Ascending aorta (tissue), 2 donors: ENCODE measurements around the gene VPREB3. TPM values are rescaled to one million over a fixed set of nuclear protein-coding genes. Genes with fewer than 3 reads are reported as not detected.

Experiments used
- DNase-seq, 2 donors: peaks; one replicate each; pipeline ENCODE4 v3.0.0-alpha.2; 2019; ENCODE audit warnings: low spot score in 2 of 2
- H3K27ac ChIP-seq, 2 donors: fragments of 200-600 bp; sonication (generic); one replicate each; pipeline ENCODE4 v1.5.1; 2016 to 2017; ENCODE audit warnings: mild to moderate bottlenecking in 1 of 2
- H3K27me3 ChIP-seq: fragments of 200-600 bp; sonication (generic); one replicate; pipeline ENCODE4 v1.5.1; 2017
- H3K36me3 ChIP-seq, 2 donors: fragments of 200-600 bp; sonication (generic); one replicate each; pipeline ENCODE4 v1.5.1; 2016
- H3K4me1 ChIP-seq, 2 donors: fragments of 200-600 bp; sonication (generic); one replicate each; pipeline ENCODE4 v1.5.1; 2016 to 2017; ENCODE audit warnings: mild to moderate bottlenecking in 1 of 2
- H3K4me3 ChIP-seq, 2 donors: fragments of 200-600 bp; sonication (generic); one replicate each; pipeline ENCODE4 v1.5.1; 2016 to 2017; ENCODE audit warnings: mild to moderate bottlenecking in 1 of 2
- H3K9me3 ChIP-seq, 2 donors: fragments of 200-600 bp; sonication (generic); one replicate each; pipeline ENCODE4 v1.5.1; 2016
- intact Hi-C: fragments of 100-400 bp; cut with DNase I; formaldehyde crosslinking; loops from one replicate; pipeline ENCODE4 v1.15.1; 2023
- total RNA-seq: library from RNA; depleted of rRNA; stranded (reverse); fragments of >200 nt; gene quantifications from one replicate; pipeline ENCODE4 v1.1.0, GENCODE V29; 2016
- TF ChIP-seq, protein P1 (sequence below), 3 experiments: fragments of 200-600 bp in 2 of 3; fragments of 450-650 bp in 1 of 3; sonication (generic) in 2 of 3; IDR thresholded peaks; one replicate each; pipeline ENCODE4 v1.5.1; 2016 to 2019; ENCODE audit warnings: antibody characterized with exemption in 3 of 3, mild to moderate bottlenecking in 1 of 3, moderate library complexity in 1 of 3

Gene VPREB3
- total RNA-seq, 1 donor from 2014 or later, result not detected

DNA sequence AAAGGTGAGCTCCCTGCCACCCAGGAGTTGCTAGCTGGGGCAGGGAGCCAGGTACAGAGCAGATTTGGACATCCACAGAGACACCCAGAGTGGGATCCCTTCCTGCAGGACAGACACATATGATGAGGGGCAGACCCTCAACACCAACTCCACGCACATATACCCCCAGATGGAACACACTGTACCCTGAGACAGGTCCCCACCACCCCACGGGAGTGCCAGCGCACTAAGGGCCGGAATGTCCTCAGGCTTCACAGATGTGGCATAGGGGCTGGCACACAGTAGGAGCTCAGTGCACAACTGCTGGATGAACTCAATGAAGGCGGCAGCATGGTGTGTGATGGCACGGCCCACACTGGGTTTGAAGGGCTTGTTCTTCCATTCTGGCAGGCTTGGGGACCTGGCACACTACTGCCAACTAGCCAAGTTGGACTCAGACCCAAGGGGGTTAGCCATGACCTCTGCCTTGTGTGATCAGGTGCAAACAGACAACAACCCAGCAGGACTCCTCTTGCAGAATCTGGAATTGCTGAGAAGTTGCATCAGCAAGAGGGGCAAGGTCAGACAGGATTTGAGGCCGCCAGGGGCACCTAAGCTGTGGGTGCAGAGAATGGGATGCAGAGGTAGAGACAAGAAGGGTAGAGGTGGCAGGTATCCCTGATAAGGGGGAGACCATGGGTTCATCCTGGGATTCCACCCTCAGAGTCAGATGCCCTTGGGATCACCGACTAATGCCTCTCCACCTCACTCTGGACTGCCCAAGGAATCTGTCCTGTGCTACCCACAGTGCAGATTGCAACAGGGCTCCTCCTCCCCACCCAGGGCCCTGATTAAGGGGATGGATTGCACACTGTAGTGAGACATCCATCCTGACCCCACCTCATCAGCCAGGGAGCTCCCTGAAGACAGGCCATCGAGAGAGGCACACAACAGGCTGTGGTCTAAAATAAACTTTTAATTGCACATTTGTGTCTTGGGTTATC is 11.0 kb upstream of the VPREB3 start:
- Histone ChIP-seq H3K4me1 (peaks cover 9 to 22% of the 10 kb centered on the region in 2 donors), H3K27ac (no peak overlapping the region), H3K27me3 (no peaks in the 10 kb centered on the region), H3K9me3 (no peaks in the 10 kb centered on the region), H3K36me3 (no peaks in the 10 kb centered on the region), H3K4me3 (no peak overlapping the region)
- intact Hi-C loops, result no loop called here
- TF ChIP-seq, protein P1, sequence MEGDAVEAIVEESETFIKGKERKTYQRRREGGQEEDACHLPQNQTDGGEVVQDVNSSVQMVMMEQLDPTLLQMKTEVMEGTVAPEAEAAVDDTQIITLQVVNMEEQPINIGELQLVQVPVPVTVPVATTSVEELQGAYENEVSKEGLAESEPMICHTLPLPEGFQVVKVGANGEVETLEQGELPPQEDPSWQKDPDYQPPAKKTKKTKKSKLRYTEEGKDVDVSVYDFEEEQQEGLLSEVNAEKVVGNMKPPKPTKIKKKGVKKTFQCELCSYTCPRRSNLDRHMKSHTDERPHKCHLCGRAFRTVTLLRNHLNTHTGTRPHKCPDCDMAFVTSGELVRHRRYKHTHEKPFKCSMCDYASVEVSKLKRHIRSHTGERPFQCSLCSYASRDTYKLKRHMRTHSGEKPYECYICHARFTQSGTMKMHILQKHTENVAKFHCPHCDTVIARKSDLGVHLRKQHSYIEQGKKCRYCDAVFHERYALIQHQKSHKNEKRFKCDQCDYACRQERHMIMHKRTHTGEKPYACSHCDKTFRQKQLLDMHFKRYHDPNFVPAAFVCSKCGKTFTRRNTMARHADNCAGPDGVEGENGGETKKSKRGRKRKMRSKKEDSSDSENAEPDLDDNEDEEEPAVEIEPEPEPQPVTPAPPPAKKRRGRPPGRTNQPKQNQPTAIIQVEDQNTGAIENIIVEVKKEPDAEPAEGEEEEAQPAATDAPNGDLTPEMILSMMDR (IDR thresholded peaks at IDR 0.05), result no peak
- no peak for DNase-seq

DNA sequence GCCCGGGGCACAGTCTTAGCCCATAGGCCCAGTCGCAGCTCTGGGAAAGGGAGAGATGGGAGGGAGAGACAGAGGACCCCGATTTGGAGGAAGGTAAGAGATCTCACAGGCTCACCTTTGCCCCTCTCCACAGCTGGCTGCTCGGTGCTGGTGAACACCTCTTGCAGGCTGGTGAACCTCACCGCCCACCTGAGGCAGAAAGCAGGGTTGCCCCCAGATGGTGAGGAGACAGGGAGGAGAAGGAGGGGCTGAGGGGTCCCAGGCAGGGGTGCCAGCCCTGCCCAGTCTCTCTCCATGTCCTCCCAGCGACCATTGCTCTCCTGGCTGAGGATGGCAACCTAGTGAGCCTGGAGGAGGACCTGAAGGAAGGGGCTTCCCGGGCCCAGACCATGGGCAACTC is 9.7 kb upstream of the VPREB3 start:
- Histone ChIP-seq H3K9me3 (no peaks in the 10 kb centered on the region), H3K4me1 (peaks cover 9 to 22% of the 10 kb centered on the region in 2 donors), H3K36me3 (no peaks in the 10 kb centered on the region), H3K27me3 (no peaks in the 10 kb centered on the region), H3K4me3 (peak overlapping the region in 1 of 2 donors; percentile 57), H3K27ac (no peak overlapping the region)
- DNase-seq, result no peak
- TF ChIP-seq, protein P1 (IDR thresholded peaks at IDR 0.05), result no peak
- intact Hi-C loops, result no loop called here

DNA sequence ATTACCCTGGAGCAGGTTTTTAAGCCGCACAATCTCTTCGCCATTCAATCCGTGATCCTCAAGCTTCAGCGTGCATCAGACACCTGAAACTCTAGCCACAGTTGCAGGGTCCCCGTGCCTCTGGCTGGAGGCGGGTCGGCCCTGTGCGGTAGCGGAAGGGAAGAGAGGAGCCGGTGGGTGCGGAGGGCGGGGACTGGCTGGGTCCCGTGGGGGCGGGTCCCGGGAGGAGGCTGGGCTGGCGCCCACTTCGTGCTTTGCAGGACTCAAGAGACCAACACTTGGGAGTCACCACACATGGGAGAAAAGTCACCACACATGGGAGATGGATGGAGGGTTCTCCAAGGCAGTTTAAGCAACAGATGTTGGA is 9.3 kb upstream of the VPREB3 start:
- no peak for DNase-seq
- Histone ChIP-seq H3K36me3 (no peaks in the 10 kb centered on the region), H3K27ac (no peak overlapping the region), H3K9me3 (no peaks in the 10 kb centered on the region), H3K4me3 (peak overlapping the region; percentile 16 to 57), H3K4me1 (peaks cover 9 to 18% of the 10 kb centered on the region in 2 donors), H3K27me3 (no peaks in the 10 kb centered on the region)
- TF ChIP-seq, protein P1 (IDR thresholded peaks at IDR 0.05), result no peak
- intact Hi-C loops, result no loop called here

DNA sequence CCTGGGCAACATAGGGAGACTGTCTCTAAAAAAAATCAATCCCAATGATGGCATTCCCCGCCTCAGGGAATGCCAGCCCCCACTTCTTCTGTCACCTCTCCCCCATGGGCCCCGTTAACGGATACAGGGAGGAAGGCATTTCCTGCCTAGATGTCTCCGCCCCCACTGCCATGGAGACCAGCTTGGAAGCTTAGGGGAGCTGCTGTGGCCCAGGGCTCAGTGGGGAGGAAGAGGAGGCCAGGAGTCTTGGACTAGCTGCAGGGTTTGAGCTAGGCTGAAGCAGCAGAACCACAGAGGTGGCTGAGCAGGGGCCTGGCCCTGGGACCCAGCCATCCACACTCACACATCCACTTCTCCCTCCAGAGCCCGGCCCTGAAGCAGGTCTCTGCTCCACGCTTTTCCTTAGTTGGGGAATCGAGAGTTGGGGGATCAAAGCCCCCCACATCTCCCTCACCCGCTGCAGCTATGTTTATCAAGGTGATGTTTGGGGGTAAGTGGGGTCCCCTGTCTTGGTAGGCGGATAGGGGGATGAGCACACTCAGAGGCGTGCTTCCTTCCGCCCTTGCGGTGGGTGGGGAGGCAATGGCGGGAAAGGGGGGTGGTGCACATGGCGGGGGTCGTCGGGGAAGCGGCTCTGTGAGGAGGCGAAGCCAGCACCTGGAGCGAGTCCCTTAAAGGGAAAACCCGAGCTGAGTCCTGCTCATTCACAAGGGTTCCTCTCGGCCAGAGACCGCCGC is 8.8 kb upstream of the VPREB3 start, which contains the start of gene C22orf15:
TSS of gene C22orf15 (plus strand) at position 149 of the 737 bp plus-strand sequence. CDS start at position 466, 317 bp downstream.
- no peaks in the 10 kb centered on the region for H3K27me3 ChIP-seq
- peak within 1 kb of the TSS; percentile 16 to 57 for H3K4me3 ChIP-seq
- DNase-seq, result no peak
- H3K9me3 ChIP-seq, result no peaks in the 10 kb centered on the region
- no peak within 1 kb of the TSS for H3K27ac ChIP-seq
- no peaks in the 10 kb centered on the region for H3K36me3 ChIP-seq
- intact Hi-C loops, result no loop called here
- peaks cover 9 to 15% of the 10 kb centered on the region in 2 donors for H3K4me1 ChIP-seq
- TF ChIP-seq, protein P1 (IDR thresholded peaks at IDR 0.05), result no peak

DNA sequence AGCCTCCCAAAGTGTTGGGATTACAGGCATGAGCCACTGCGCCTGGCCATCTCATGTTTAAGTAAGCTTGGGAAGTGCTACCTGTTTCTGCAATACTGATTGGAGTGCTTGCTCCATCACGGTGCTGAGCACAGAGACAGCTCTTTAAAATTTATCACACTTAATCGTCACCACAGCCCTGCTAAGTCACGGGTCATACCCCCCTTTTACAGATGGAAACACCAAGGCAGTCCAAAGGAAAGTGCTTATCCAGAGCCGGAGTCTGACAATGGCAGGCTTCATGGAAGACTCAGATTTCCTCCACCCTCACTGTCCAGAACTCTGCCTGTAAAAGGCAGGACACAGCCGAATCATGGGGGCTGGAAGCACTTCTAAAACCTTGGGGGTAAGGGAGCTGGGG is 5.8 kb upstream of the VPREB3 start:
- H3K27ac ChIP-seq, result no peak overlapping the region
- intact Hi-C loops, result no loop called here
- H3K4me1 ChIP-seq, result peaks cover 9 to 10% of the 10 kb centered on the region in 2 donors
- H3K27me3 ChIP-seq, result no peaks in the 10 kb centered on the region
- TF ChIP-seq, protein P1 (IDR thresholded peaks at IDR 0.05), result no peak
- DNase-seq, result no peak
- H3K4me3 ChIP-seq, result no peak overlapping the region
- H3K9me3 ChIP-seq, result no peaks in the 10 kb centered on the region
- no peaks in the 10 kb centered on the region for H3K36me3 ChIP-seq
